ENCODE measurements around the gene GPRIN3. TPM values are rescaled to one million over a fixed set of nuclear protein-coding genes. Genes with fewer than 3 reads are reported as not detected.

Gene GPRIN3
- total RNA-seq, 1 experiment from 2014 or later = not detected

DNA sequence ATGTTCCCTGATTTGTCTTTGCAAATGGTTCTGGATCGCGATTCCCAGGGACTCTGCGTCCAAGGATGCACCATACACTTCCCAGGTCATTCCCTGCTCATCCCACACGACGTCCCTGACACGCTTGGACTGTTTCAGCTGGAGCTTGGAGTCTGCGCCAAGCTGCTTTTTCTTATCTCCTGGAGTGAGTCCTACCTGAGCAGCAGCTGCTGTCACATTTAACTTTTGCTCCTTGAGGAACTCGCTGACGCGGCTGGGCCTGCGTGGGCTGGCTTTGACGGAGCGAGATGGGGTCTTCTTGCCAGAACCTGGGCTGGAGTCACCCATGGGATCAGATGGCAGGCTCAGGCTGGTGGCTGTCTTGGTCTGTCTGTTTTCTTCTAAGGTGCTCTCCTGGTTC, 59.6 kb downstream of the GPRIN3 start:
- CTCF ChIA-PET = interaction anchor here (0.6 to 1.6 kb wide), 4 partner anchors 20 to 187 kb away, joined by 3 to 6 read pairs (median 4); no protein-coding TSS in a partner anchor
- no TSS peak for BruUV-seq (replicated peaks)
- TF ChIP-seq, protein P1, sequence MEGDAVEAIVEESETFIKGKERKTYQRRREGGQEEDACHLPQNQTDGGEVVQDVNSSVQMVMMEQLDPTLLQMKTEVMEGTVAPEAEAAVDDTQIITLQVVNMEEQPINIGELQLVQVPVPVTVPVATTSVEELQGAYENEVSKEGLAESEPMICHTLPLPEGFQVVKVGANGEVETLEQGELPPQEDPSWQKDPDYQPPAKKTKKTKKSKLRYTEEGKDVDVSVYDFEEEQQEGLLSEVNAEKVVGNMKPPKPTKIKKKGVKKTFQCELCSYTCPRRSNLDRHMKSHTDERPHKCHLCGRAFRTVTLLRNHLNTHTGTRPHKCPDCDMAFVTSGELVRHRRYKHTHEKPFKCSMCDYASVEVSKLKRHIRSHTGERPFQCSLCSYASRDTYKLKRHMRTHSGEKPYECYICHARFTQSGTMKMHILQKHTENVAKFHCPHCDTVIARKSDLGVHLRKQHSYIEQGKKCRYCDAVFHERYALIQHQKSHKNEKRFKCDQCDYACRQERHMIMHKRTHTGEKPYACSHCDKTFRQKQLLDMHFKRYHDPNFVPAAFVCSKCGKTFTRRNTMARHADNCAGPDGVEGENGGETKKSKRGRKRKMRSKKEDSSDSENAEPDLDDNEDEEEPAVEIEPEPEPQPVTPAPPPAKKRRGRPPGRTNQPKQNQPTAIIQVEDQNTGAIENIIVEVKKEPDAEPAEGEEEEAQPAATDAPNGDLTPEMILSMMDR (IDR thresholded peaks at IDR 0.05; ENCODE audit: unreplicated experiment) = no peak
- Mint-ChIP-seq H3K27me3 (ENCODE audit: insufficient read depth, unreplicated experiment) (no peaks in the 10 kb centered on the region), H3K4me1 (ENCODE audit: insufficient read depth, unreplicated experiment) (no peaks in the 10 kb centered on the region), H3K27ac (ENCODE audit: low read depth, unreplicated experiment) (no peak overlapping the region), H3K4me3 (ENCODE audit: unreplicated experiment) (no peak overlapping the region), H3K9me3 (ENCODE audit: unreplicated experiment) (no peaks in the 10 kb centered on the region), H3K36me3 (ENCODE audit: insufficient read depth, unreplicated experiment) (no peaks in the 10 kb centered on the region)
- intact Hi-C loops (cut with micrococcal nuclease) = no loop called here
- POLR2A ChIA-PET = no interaction called here
- DNase-seq (ENCODE audit: unreplicated experiment) = no peak

DNA sequence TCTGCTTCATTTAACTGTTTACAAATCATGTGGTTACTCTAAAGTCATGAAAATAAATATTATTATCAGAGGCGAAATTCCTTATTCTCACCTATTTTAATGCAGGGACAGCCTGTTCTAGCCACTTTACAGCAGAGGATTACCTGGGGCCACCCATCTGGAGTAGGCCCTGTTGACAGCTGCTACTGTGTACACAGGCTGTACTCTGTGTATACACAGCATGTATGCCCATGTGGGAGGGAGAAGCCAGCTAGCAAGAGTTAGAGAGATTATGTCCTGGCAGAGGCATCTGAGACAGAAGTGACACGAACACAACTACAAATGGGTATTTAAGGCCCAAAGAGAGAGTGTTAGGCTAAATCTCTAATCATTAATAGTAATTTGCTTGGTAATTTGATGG, 62.1 kb downstream of the GPRIN3 start:
- Mint-ChIP-seq H3K27ac (ENCODE audit: low read depth, unreplicated experiment) (no peak overlapping the region), H3K9me3 (ENCODE audit: unreplicated experiment) (no peaks in the 10 kb centered on the region), H3K27me3 (ENCODE audit: insufficient read depth, unreplicated experiment) (no peaks in the 10 kb centered on the region), H3K36me3 (ENCODE audit: insufficient read depth, unreplicated experiment) (no peaks in the 10 kb centered on the region), H3K4me1 (ENCODE audit: insufficient read depth, unreplicated experiment) (no peaks in the 10 kb centered on the region), H3K4me3 (ENCODE audit: unreplicated experiment) (no peak overlapping the region)
- ChIA-PET POLR2A (interaction anchor here (0.6 kb wide), 1 partner anchor 185 kb away, joined by 3 read pairs; no protein-coding TSS in a partner anchor), CTCF (interaction anchor here (0.7 to 1.7 kb wide), 3 partner anchors 8 to 200 kb away, joined by 3 to 7 read pairs (median 6); no protein-coding TSS in a partner anchor)
- no peak for DNase-seq (ENCODE audit: unreplicated experiment)
- intact Hi-C loops (cut with micrococcal nuclease) = no loop called here
- TF ChIP-seq, protein P1 (IDR thresholded peaks at IDR 0.05; ENCODE audit: unreplicated experiment) = no peak
- no TSS peak for BruUV-seq (replicated peaks)

DNA sequence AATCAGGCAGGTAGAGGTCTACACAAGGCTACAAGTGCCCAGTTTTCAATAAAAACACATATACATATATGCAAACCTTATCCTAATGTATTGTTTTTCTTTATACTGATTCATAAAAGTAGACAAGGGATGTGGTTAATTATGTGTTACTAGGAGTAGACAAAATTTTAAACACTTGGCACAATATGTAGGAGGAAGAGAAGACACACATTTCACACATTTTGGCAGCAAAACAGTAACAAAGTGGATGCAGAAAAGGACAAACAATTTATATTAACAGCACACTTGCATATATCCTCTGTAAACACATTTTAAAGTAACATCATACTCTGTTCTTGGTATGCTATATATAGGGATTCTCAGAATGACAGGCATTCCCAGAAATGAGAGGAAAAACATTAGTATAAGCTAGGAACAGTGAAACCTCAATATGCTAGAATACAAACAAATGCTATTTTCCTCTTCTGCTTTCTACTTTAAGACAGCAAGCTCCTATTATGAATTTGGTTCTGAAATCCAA, 63.8 kb downstream of the GPRIN3 start:
- TF ChIP-seq, protein P1 (IDR thresholded peaks at IDR 0.05; ENCODE audit: unreplicated experiment) = no peak
- Mint-ChIP-seq H3K4me1 (ENCODE audit: insufficient read depth, unreplicated experiment) (no peaks in the 10 kb centered on the region), H3K4me3 (ENCODE audit: unreplicated experiment) (no peak overlapping the region), H3K27me3 (ENCODE audit: insufficient read depth, unreplicated experiment) (no peaks in the 10 kb centered on the region), H3K9me3 (ENCODE audit: unreplicated experiment) (no peaks in the 10 kb centered on the region), H3K36me3 (ENCODE audit: insufficient read depth, unreplicated experiment) (no peaks in the 10 kb centered on the region), H3K27ac (ENCODE audit: low read depth, unreplicated experiment) (no peak overlapping the region)
- no TSS peak for BruUV-seq (replicated peaks)
- POLR2A ChIA-PET = no interaction called here
- no peak for DNase-seq (ENCODE audit: unreplicated experiment)
- CTCF ChIA-PET = no interaction called here
- intact Hi-C loops (cut with micrococcal nuclease) = no loop called here

DNA sequence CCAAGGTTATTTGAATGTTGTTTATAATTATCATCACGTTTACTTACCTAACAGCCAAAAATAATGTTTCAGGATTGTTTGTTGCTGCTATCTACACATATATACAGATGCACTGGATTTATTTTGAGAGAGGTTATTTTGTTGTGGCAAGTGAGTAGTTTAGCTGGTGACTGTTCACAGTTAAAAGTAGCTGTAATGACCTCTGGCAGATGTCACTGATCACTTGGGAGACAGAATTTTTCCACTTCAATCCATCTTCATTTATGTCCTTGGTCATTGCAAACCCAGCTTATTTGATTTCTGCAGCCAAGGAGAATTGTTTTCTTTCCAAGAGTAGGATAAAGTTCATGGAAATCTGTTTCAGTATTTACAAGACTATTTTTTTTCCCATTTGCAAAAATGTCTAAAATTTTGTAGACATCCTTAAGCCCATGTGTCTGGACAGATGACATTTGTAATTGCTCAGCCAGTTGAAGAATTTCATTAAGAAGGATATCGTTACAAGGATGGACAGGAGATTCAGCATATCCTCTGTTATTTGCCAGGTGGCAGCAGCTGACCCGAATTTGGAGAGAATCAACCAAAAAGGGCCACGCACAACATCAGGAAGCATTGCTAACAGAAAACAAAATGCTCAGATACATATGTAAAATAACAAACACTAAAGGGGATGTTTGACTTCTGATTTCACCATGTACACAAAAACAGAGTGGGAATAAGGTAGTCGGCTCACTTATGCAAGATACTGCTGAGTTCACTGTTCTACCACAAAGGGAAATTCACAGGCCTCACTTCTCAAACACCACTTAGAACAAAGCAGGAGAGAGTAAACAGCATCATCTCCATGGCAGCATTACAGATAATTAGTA, 64.5 kb downstream of the GPRIN3 start:
- BruUV-seq (replicated peaks) = no TSS peak
- POLR2A ChIA-PET = no interaction called here
- intact Hi-C loops (cut with micrococcal nuclease) = no loop called here
- Mint-ChIP-seq H3K27ac (ENCODE audit: low read depth, unreplicated experiment) (no peak overlapping the region), H3K4me3 (ENCODE audit: unreplicated experiment) (no peak overlapping the region), H3K4me1 (ENCODE audit: insufficient read depth, unreplicated experiment) (no peaks in the 10 kb centered on the region), H3K36me3 (ENCODE audit: insufficient read depth, unreplicated experiment) (no peaks in the 10 kb centered on the region), H3K27me3 (ENCODE audit: insufficient read depth, unreplicated experiment) (no peaks in the 10 kb centered on the region), H3K9me3 (ENCODE audit: unreplicated experiment) (no peaks in the 10 kb centered on the region)
- TF ChIP-seq, protein P1 (IDR thresholded peaks at IDR 0.05; ENCODE audit: unreplicated experiment) = no peak
- CTCF ChIA-PET = interaction anchor here (0.7 to 1.2 kb wide), 2 partner anchors 10 to 80 kb away, joined by 3 read pairs; no protein-coding TSS in a partner anchor
- DNase-seq (ENCODE audit: unreplicated experiment) = no peak

All from MCF 10A (cell line).